Spleen (tissue), 11 donors: ENCODE data around the gene TRIM41. TPM values are rescaled to one million over a fixed set of nuclear protein-coding genes. Genes with fewer than 3 reads are reported as not detected.

Experiments used
- DNase-seq: peaks from one replicate; pipeline ENCODE4 v3.0.0-alpha.2; 2020
- H3K27ac ChIP-seq, 8 donors: fragments of 200-600 bp; sonication (generic) in 7 of 8; 1 replicate in 4 of 8; 2 replicates in 4 of 8; pipeline versions ENCODE4 v1.5.0 to v1.8.0; 2016 to 2021; ENCODE audit warnings: inconsistent platforms in 4 of 8, mild to moderate bottlenecking in 4 of 8, moderate library complexity in 1 of 8
- H3K27me3 ChIP-seq, 7 donors: fragments of 200-600 bp; sonication (generic) in 6 of 7; replicated peaks in 1 of 7; 1 replicate in 4 of 7; 2 replicates in 3 of 7; pipeline versions ENCODE4 v1.5.0 to v1.8.0; 2016 to 2021; ENCODE audit warnings: inconsistent platforms in 3 of 7, mild to moderate bottlenecking in 1 of 7
- H3K36me3 ChIP-seq, 6 donors: fragments of 200-600 bp; sonication (generic) in 5 of 6; 1 replicate in 4 of 6; 2 replicates in 2 of 6; pipeline versions ENCODE4 v1.5.0 to v1.8.0; 2016 to 2021; ENCODE audit warnings: inconsistent platforms in 2 of 6
- H3K4me1 ChIP-seq, 6 donors: fragments of 200-600 bp; sonication (generic) in 5 of 6; 1 replicate in 3 of 6; 2 replicates in 3 of 6; pipeline versions ENCODE4 v1.5.0 to v1.8.0; 2016 to 2021; ENCODE audit warnings: inconsistent platforms in 3 of 6
- H3K4me3 ChIP-seq, 8 donors: fragments of 200-600 bp; sonication (generic) in 7 of 8; 1 replicate in 4 of 8; 2 replicates in 4 of 8; pipeline versions ENCODE4 v1.5.0 to v1.8.0; 2016 to 2021; ENCODE audit warnings: inconsistent platforms in 4 of 8, mild to moderate bottlenecking in 4 of 8, moderate library complexity in 2 of 8
- H3K9me3 ChIP-seq, 8 donors: fragments of 200-600 bp; sonication (generic) in 7 of 8; 1 replicate in 4 of 8; 2 replicates in 4 of 8; pipeline versions ENCODE4 v1.5.0 to v1.8.0; 2016 to 2021; ENCODE audit warnings: inconsistent platforms in 4 of 8
- CTCF ChIP-seq, 11 experiments: fragments of 200-600 bp in 7 of 11; fragments of 450-650 bp in 4 of 11; sonication (generic) in 4 of 11; IDR thresholded peaks in 8 of 11; conservative IDR thresholded peaks in 3 of 11; 1 replicate in 7 of 11; 2 replicates in 4 of 11; pipeline versions ENCODE4 v1.4.0 to v1.8.0; 2016 to 2021; ENCODE audit warnings: antibody characterized with exemption in 11 of 11, inconsistent platforms in 4 of 11, mild to moderate bottlenecking in 1 of 11
- POLR2A ChIP-seq, 3 donors: fragments of 450-650 bp; IDR thresholded peaks; one replicate each; pipeline ENCODE4 v1.5.1; 2017; ENCODE audit warnings: antibody characterized with exemption in 3 of 3, mild to moderate bottlenecking in 1 of 3
- POLR2AphosphoS5 ChIP-seq, 3 donors: sonication (generic); formaldehyde crosslinking; IDR thresholded peaks; one replicate each; pipeline ENCODE4 v1.5.1; 2017; ENCODE audit warnings: antibody characterized with exemption in 3 of 3
- WGBS, 5 donors: extraction: QIAGEN DNeasy Blood & Tissue Kit in 3 of 5; methylation state at CpG; one replicate each; pipeline versions ENCODE4 v1.1.5 to v1.1.7; 2013 to 2018; 5-methylcytosine and 5-hydroxymethylcytosine counted together
- intact Hi-C: fragments of 100-400 bp; cut with DNase I; formaldehyde crosslinking; loops from one replicate; pipeline ENCODE4 v1.15.0; 2023; ENCODE audit warnings: low total_unique reads
- polyA plus RNA-seq, 3 donors: library from polyadenylated mRNA; stranded (reverse); fragments of 200-250 nt; gene quantifications; one replicate each; pipeline ENCODE4 v1.2.1, GENCODE V29; 2013
- total RNA-seq, 7 donors: library from RNA; depleted of rRNA in 3 of 7; stranded (reverse); fragments of >200 nt in 3 of 7; fragmentation: NEBNext Ultra II Directional in 4 of 7; extraction: Animal tissue kit (Norgen Biotek cat#: 25700) in 4 of 7; gene quantifications; one replicate each; pipeline versions ENCODE4 v1.1.0 to v1.2.1, GENCODE V29; 2016 to 2021
- donor health status: healthy with polysubstance abuse.
- donor health status: DM: no; HTN: no; CAD: no; lungs with moderate emphysema.
- donor health status: DM: no; HTN: no; CAD: no.
- donor health status: Bipolar disorder and iron deficiency.
- donor health status: healthy.
- donor health status: DM: no; HTN: no; CAD: no.
- donor health status: DM: yes; HTN: yes; CAD: no.

The TRIM41 gene
- total and polyA plus RNA-seq, 10 donors: 12.5 to 34.1 (median 24.6) TPM

GRCh38 chr5:181259974-181260719 is 37.1 kb downstream of the TRIM41 start:
- Histone ChIP-seq H3K27me3 (no peaks in the 10 kb centered on the region), H3K4me1 (peaks cover 38 to 65% (median 58%) of the 10 kb centered on the region in 6 donors), H3K9me3 (no peaks in the 10 kb centered on the region), H3K36me3 (peaks cover 0 to 54% (median 10%) of the 10 kb centered on the region in 6 donors), H3K27ac (peak overlapping the region; percentile 93 to 100 (median 99)), H3K4me3 (peak overlapping the region; percentile 67 to 96 (median 80))
- DNase-seq: peak; percentile 65
- 3 to 6% (median 4%) methylated on average over 26 of the region's 26 CpGs for WGBS, 5 donors
- no peak for TF ChIP-seq CTCF (IDR thresholded peaks at IDR 0.05 in 8 of 11, conservative IDR thresholded peaks at IDR 0.05 in 3 of 11)
- no peak for TF ChIP-seq POLR2A (IDR thresholded peaks at IDR 0.05)
- TF ChIP-seq POLR2AphosphoS5 (IDR thresholded peaks at IDR 0.05): no peak
- intact Hi-C loops: no loop called here

GRCh38 chr5:181260720-181261319 is 37.7 kb downstream of the TRIM41 start, which contains the start of gene TRIM52:
TRIM52 (minus strand) TSS chr5:181261143; CDS start chr5:181260813, 330 bp downstream.
- H3K9me3 ChIP-seq: no peaks in the 10 kb centered on the region
- TF ChIP-seq CTCF (IDR thresholded peaks at IDR 0.05 in 8 of 11, conservative IDR thresholded peaks at IDR 0.05 in 3 of 11) (peak in 8 of 11 experiments; percentile 8 to 31 (median 15)), POLR2A (IDR thresholded peaks at IDR 0.05) (peak; percentile 74 to 89 (median 83)), POLR2AphosphoS5 (IDR thresholded peaks at IDR 0.05) (peak; percentile 98 to 99 (median 98))
- no peaks in the 10 kb centered on the region for H3K27me3 ChIP-seq
- H3K4me3 ChIP-seq: peak within 1 kb of the TSS; percentile 67 to 96 (median 80)
- 0 to 1% (median 0%) methylated on average over 8 to 43 of the region's 43 CpGs for WGBS, 5 donors
- DNase-seq: peak; percentile 99
- H3K36me3 ChIP-seq: peaks cover 0 to 53% (median 10%) of the 10 kb centered on the region in 6 donors
- peak within 1 kb of the TSS; percentile 93 to 100 (median 99) for H3K27ac ChIP-seq
- intact Hi-C loops: no loop called here
- peaks cover 34 to 59% (median 52%) of the 10 kb centered on the region in 6 donors for H3K4me1 ChIP-seq

- TF ChIP-seq POLR2A (IDR thresholded peaks at IDR 0.05): peak in 2 of 3 donors; percentile 49 to 56
- TF ChIP-seq POLR2AphosphoS5 (IDR thresholded peaks at IDR 0.05): peak; percentile 86 to 89 (median 88)
- peak in 2 of 11 experiments; percentile 1 to 18 for TF ChIP-seq CTCF (IDR thresholded peaks at IDR 0.05 in 8 of 11, conservative IDR thresholded peaks at IDR 0.05 in 3 of 11)
- intact Hi-C loops: no loop called here
- peak overlapping the region; percentile 93 to 100 (median 99) for H3K27ac ChIP-seq
- no peaks in the 10 kb centered on the region for H3K9me3 ChIP-seq
- peak overlapping the region; percentile 67 to 96 (median 80) for H3K4me3 ChIP-seq
- H3K36me3 ChIP-seq: peaks cover 0 to 46% (median 10%) of the 10 kb centered on the region in 6 donors
- peak; percentile 94 for DNase-seq
- WGBS, 5 donors: 0 to 1% (median 0%) methylated on average over 49 to 59 of the region's 59 CpGs
- no peaks in the 10 kb centered on the region for H3K27me3 ChIP-seq
- peaks cover 30 to 52% (median 46%) of the 10 kb centered on the region in 6 donors for H3K4me1 ChIP-seq
Observed at GRCh38 chr5:181261320-181262049, 38.4 kb downstream of the TRIM41 start.
